Measurements from ENCODE around the gene CAPZB. TPM values are rescaled to one million over a fixed set of nuclear protein-coding genes. Genes with fewer than 3 reads are reported as not detected.

The CAPZB gene
- total and polyA plus RNA-seq, 2 of the 4 experiments (the other 2 are of a cell fraction), result 216 to 304 TPM

- Histone ChIP-seq H3K79me1 (ENCODE audit: low read depth in 1 of 2, low read length in 2 of 2) (peaks cover 25 to 89% of the 10 kb centered on the region in 2 experiments), H2AFZ (replicated peaks; ENCODE audit: low read length, poor library complexity) (no peak overlapping the region), H3K56ac (ENCODE audit: extremely low read depth, insufficient read depth, low read length) (no peak overlapping the region), H2BK15ac (ENCODE audit: low read depth, low read length) (no peak overlapping the region), H3K4me1 (ENCODE audit: control insufficient read depth, insufficient read depth, low read length) (peaks cover 20% of the 10 kb centered on the region), H2BK20ac (ENCODE audit: low read depth, low read length) (no peak overlapping the region), H3K4me2 (ENCODE audit: low read depth, low read length) (no peak overlapping the region), H3K18ac (ENCODE audit: low read depth, low read length) (no peak overlapping the region), H3K9me1 (ENCODE audit: insufficient read depth, low read length) (peaks cover 42% of the 10 kb centered on the region), H3K27ac (ENCODE audit: insufficient read depth, low read length) (no peak overlapping the region), H4K8ac (ENCODE audit: low read depth in 2 of 2, low read length in 2 of 2) (no peak overlapping the region), H3K9me3 (ENCODE audit: control insufficient read depth, insufficient read depth, low read length) (no peaks in the 10 kb centered on the region), H3K4me3 (ENCODE audit: insufficient read depth, low read depth, low read length) (no peak overlapping the region), H3K9ac (ENCODE audit: low read depth, low read length) (no peak overlapping the region), H3K23ac (ENCODE audit: low read depth, low read length) (no peak overlapping the region), H3K27me3 (ENCODE audit: control insufficient read depth, insufficient read depth, low read length) (no peaks in the 10 kb centered on the region), H2AK5ac (ENCODE audit: low read depth, low read length) (no peak overlapping the region), H3K4ac (ENCODE audit: low read depth, low read length) (no peak overlapping the region), H3K36me3 (ENCODE audit: control insufficient read depth, insufficient read depth, low read length) (peaks cover 8% of the 10 kb centered on the region), H2BK5ac (ENCODE audit: low read depth, low read length, poor library complexity, severe bottlenecking) (no peak overlapping the region), H4K20me1 (ENCODE audit: insufficient read depth, low read length) (peaks cover 95% of the 10 kb centered on the region), H4K91ac (ENCODE audit: insufficient read depth, low read depth, low read length) (no peak overlapping the region), H2AK9ac (replicated peaks; ENCODE audit: low read depth, low read length, poor library complexity) (no peak overlapping the region), H3K14ac (replicated peaks; ENCODE audit: low read depth, low read length) (no peak overlapping the region), H2BK120ac (ENCODE audit: low read depth, low read length) (no peak overlapping the region), H4K5ac (ENCODE audit: low read depth, low read length) (no peak overlapping the region)
- in situ Hi-C loops (cut with MboI; ENCODE audit: low sequenced_read_pairs) (no loop called here), dilution Hi-C loops (cut with HindIII; ENCODE audit: low sequenced_read_pairs, unreplicated experiment) (no loop called here), intact Hi-C loops (cut with micrococcal nuclease) (no loop called here)
- DNase-seq, result no peak
- WGBS, 2 experiments (ENCODE audit: extremely low coverage in 2 of 2, insufficient read length in 1 of 2), result 65% methylated on average over 4 of the region's 6 CpGs; no CpG with 5 or more reads in 1 of the 2 experiments
- no TSS peak for BruUV-seq (replicated peaks)
- no peak for TF ChIP-seq USF2 (IDR thresholded peaks at IDR 0.05; ENCODE audit: low read depth, low read length)
- no peak for ATAC-seq (ENCODE audit: low read depth)
- ChIA-PET POLR2A (ENCODE audit: unreplicated experiment) (no interaction called here), CTCF (interaction anchor here (0.6 kb wide), 1 partner anchor 247 kb away, joined by 3 read pairs; no protein-coding TSS in a partner anchor)
Observed at GRCh38 chr1:19461220-19461554, 24.2 kb downstream of the CAPZB start.
